Stimulated activated CD8-positive, alpha-beta memory T cell treated with anti-CD3 and anti-CD28 coated beads, Interleukin-7, amount 100 ng/mL, for 48 hours (primary cell): ENCODE results near the gene AFAP1L2.
A peak's percentile ranks its signal among the peaks of the same experiment; 100 is the strongest.
"Not testable (repeated sequence)": the region's sequence is repeated elsewhere in the genome, so short reads cannot be mapped to it uniquely, and the experiment has no call there.

Experiments
- DNase-seq, 2 donors: peaks; one replicate each; pipeline ENCODE4 v3.0.0-alpha.2; 2020; ENCODE audit warnings: low read depth in 1 of 2; ENCODE audit errors: extremely low read depth in 1 of 2

Gene AFAP1L2

DNA sequence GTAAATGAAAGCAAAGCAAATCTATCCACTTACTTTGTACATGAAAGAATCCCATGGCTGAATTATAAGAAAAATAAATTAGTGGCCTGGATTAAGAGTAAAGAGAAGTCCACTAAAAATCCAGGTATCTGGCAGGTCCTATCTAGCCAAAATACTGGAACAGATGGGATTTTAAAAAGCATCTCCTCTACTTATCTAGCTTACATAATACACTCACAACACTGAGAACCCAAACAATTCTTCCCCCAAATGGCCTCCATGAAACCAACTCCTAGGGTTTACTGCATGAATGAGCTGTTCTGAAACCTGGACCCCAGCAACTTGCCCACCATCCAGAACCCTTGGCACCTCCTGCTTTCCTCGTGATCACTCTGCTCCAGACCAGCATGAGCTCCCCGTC, 61.3 kb downstream of the AFAP1L2 start:
- DNase-seq = no peak

GRCh38 chr10:114340816-114341215, 63.5 kb downstream of the AFAP1L2 start:
- no peak for DNase-seq

DNA sequence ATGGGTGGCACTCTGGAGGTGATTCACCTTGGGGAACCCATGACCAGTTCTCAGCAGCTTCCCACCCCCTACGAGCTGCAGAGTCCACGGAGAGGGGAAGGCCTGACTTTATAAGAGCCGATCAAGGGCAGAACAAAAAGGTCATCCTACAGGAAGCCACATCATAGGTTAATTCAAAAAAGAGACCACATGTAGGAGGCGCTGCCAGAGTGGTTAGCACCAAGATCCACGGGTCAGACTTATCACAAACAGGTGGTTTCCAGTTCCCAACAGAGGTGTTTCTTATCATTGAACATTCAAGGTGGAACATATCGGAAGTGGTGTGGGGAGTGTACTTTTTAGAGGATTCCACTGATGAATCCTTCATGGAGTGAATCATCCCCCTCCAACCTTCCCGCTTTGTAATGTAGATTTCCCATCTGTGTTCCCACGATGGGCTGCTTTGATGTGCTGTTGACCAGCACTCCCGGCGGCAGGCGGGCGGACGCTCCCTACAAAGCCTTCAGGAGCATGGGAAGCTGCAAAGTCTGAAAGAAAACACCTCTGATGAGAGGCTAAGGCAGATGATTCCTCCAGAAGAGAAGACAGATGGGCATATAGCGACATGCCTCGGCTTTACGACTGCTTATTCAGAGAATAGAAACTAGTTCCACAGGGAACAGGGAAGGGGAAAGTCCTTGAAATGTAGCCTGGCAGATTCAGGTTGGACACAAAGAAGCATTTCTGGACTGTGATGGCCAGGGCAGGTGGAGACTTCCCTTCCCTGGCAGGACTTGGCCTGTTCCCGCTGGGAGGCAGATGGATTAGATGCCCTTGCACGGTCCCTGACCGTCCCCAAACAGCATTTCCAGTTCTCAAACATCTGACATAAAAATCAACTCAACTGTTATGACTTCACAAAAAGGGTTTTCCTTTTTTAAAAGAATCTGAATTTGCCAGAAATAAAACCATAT, 66.5 kb downstream of the AFAP1L2 start:
- DNase-seq = peak; percentile 33 to 41

- no peak for DNase-seq
These were observed 67.3 kb downstream of the AFAP1L2 start for GRCh38 chr10:114336823-114337509.

- no peak for DNase-seq
These were observed 68.7 kb downstream of the AFAP1L2 start for GRCh38 chr10:114335614-114336013.

GRCh38 chr10:114334301-114334700, 70.0 kb downstream of the AFAP1L2 start:
- no peak for DNase-seq

DNA sequence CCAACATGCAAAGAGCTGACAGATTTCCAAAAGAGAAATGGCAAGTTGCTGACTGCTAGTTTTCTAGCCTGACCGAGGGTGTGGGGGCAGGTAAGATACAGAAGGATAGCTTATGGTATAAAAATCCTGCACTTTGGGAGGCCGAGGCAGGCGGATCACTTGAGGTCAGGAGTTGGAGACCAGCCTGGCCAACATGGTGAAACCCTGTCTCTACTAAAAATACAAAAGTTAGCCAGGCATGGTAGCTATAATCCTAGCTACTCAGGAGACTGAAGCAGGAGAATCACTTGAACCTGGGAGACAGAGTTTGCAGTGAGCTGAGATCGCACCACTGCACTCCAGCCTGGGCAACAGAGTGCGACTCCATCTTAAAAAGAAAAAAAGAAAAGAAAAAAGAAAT, 70.9 kb downstream of the AFAP1L2 start:
- DNase-seq = not testable (repeated sequence)

- no peak for DNase-seq
These were observed 71.8 kb downstream of the AFAP1L2 start for GRCh38 chr10:114332301-114333192.

DNA sequence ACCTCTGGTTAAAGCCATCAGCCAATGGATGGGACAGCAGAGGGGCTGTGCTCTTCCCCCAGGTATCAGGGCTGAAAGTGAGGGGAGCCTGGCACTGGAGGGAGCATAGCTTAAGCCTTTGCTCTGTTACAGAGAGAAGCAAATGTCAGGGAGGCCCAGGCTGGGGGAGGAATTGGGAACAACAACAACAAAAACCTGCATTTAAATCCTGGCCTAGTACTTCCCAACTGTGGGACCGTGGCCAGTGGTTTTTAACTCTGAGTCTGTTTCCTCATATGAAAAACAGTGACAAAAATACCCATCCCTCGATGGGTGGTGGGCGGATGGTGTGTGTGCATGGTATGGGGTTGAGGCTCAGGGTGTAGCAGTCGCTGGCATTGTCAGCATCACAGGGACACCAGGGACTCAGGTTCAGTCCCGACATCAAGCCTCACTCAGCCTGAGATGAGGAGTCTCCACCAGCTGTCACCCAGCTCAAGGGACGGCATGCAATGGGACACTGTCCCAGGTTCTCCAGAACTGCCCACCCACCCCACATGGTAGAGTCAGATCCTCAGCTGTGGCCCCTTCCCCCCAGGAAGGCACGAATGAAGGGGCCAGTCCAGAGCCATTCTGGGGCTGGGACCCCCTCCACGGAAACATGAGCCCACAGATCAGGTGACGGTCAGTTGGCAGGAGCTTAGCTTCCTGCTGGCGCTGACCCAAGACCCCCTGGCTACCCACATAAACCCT, 74.5 kb downstream of the AFAP1L2 start:
- no peak for DNase-seq

- DNase-seq = no peak
These were observed 75.4 kb downstream of the AFAP1L2 start for GRCh38 chr10:114328874-114329273.

- no peak for DNase-seq
These were observed 75.9 kb downstream of the AFAP1L2 start for GRCh38 chr10:114328441-114328812.

DNA sequence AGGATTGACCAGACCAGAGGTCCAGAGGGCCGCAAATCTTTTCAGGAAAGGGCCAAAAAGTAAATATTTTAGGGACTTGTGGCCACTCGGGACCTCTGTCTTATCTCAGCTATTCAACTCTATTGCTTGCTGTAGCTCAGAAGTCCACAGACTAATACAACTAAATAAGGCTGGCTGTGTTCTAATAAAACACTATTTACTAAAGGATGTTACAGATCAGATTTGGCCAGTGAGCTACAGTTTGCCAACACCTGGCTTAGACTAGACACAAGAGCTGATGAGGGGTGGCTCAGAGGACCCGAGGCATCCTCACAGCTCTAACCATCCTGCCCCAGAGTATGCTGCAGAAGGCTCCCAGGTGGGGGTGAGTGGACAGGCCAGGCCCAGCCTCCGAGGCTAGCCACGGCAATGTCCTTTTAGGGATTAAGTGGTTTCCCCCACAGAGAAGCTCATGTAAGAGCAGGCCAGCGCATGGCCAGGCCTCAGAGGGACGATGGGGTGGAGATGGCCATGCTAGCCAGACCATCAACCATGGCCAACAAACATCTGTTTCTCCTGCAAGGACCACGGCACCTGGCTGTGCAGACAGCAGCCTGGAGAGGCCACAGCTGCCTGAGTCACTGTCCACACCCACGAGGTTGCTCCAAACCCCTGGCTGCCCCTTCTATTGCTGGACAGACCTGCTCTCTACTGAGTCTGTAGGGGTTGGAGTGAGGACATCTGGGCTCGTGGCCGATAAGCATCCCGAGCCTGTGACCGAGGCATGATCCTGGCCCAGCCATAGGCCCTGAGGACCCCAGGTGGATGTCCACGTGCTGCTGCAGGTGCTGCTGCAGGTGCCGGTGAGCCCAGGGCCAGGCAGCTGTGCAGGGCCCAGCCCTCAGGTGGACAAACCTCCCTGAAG, 76.5 kb downstream of the AFAP1L2 start:
- no peak for DNase-seq

GRCh38 chr10:114326795-114327194, 77.5 kb downstream of the AFAP1L2 start:
- no peak for DNase-seq

DNA sequence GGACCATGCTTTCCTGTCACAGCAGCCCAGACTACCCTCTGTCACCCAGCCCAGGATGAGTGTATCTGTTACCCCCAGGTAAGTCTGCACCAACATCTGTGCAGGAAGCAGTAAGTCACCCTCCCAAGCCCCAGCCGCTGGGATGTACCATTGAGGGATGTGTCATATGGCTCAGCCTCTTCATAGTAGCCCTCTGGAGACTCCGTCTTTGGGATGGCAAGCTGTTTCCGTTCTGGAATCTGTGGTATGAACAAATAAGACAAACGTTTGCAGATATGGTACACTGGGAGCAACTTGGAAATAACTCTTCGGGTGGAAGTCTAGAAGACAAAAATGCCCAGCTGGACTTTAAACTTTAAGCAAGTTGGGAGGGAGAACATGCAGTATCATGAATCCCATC, 81.3 kb downstream of the AFAP1L2 start:
- DNase-seq = no peak

- no peak for DNase-seq
These were observed 82.0 kb downstream of the AFAP1L2 start for GRCh38 chr10:114322344-114322743.

GRCh38 chr10:114320249-114321116, 83.8 kb downstream of the AFAP1L2 start:
- DNase-seq = no peak

GRCh38 chr10:114319406-114320248, 84.7 kb downstream of the AFAP1L2 start:
- no peak for DNase-seq

DNA sequence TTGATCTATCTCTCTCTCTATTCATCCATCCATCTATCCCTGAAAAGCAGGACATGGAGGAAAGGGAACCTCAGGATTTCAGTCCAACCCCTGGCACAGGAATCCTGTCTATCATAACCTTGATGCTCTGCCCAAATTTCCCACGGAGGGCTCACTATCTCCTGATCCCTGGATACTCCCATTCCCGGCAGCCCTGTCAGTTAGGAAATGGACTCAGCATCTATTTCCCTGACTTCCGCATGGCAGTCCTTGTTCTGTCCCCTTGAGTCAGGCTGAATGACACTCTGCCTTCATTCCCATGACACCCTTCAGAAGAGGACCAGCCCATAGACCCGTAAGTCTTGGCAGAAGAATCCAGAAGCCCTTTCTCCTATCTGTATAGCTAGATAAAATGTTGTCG, 87.6 kb downstream of the AFAP1L2 start:
- DNase-seq = no peak
